MM.1S (cell line): ENCODE measurements around the gene UBE2E1.

Source experiments
- DNase-seq: peaks from one replicate; pipeline ENCODE4 v3.0.0-alpha.2; 2015
- H2AFZ ChIP-seq: fragments of 300-600 bp; sonication (generic); 2 replicates; pipeline ENCODE4 v1.6.0; 2016; ENCODE audit warnings: antibody characterized with exemption, low read length
- H3F3A ChIP-seq: fragments of 300-600 bp; sonication (generic); 2 replicates; pipeline ENCODE4 v1.6.1; 2016; ENCODE audit warnings: mild to moderate bottlenecking, antibody characterized with exemption, low read length, moderate library complexity, mixed read lengths; ENCODE audit not compliant: insufficient read depth
- H3K27ac ChIP-seq: fragments of 300-600 bp; sonication (generic); 2 replicates; pipeline ENCODE4 v1.5.1; 2016; ENCODE audit warnings: mild to moderate bottlenecking, low read length
- H3K27me3 ChIP-seq: fragments of 300-600 bp; sonication (generic); replicated peaks from 2 replicates; pipeline ENCODE4 v1.6.0; 2016; ENCODE audit warnings: low read length; ENCODE audit not compliant: insufficient read depth
- H3K36me3 ChIP-seq: fragments of 300-600 bp; sonication (generic); replicated peaks from 2 replicates; pipeline ENCODE4 v1.6.1; 2016; ENCODE audit warnings: mild to moderate bottlenecking, low read length, mixed read lengths; ENCODE audit not compliant: insufficient read depth
- H3K4me1 ChIP-seq: fragments of 300-600 bp; sonication (generic); 2 replicates; pipeline ENCODE4 v1.6.1; 2016; ENCODE audit warnings: low read length, mixed read lengths
- H3K4me2 ChIP-seq: fragments of 300-600 bp; sonication (generic); 2 replicates; pipeline ENCODE4 v1.6.0; 2016; ENCODE audit warnings: low read depth, low read length
- H3K4me3 ChIP-seq: fragments of 300-600 bp; sonication (generic); 2 replicates; pipeline ENCODE4 v1.5.1; 2016; ENCODE audit warnings: low read length, mixed read lengths
- H3K79me2 ChIP-seq: fragments of 300-600 bp; sonication (generic); 2 replicates; pipeline ENCODE4 v1.6.1; 2016; ENCODE audit warnings: mixed run types, low read length, mixed read lengths
- H3K9ac ChIP-seq: fragments of 300-600 bp; sonication (generic); 2 replicates; pipeline ENCODE4 v1.6.1; 2016; ENCODE audit warnings: low read length, mixed read lengths
- H3K9me2 ChIP-seq: fragments of 300-600 bp; sonication (generic); replicated peaks from 2 replicates; pipeline ENCODE4 v1.6.1; 2016; ENCODE audit warnings: mild to moderate bottlenecking, low read length, mixed read lengths; ENCODE audit not compliant: insufficient read depth
- H3K9me3 ChIP-seq: fragments of 300-600 bp; sonication (generic); replicated peaks from 2 replicates; pipeline ENCODE4 v1.6.1; 2016; ENCODE audit warnings: mild to moderate bottlenecking, low read length, mixed read lengths; ENCODE audit not compliant: insufficient read depth
- H4K20me1 ChIP-seq: fragments of 300-600 bp; sonication (generic); 2 replicates; pipeline ENCODE4 v1.6.1; 2016; ENCODE audit warnings: mild to moderate bottlenecking, low read length, moderate library complexity, mixed read lengths; ENCODE audit not compliant: insufficient read depth
- CTCF ChIP-seq: fragments of 300-600 bp; sonication (generic); IDR thresholded peaks from 2 replicates; pipeline ENCODE4 v1.5.1; 2016; ENCODE audit warnings: antibody characterized with exemption, low read length, mixed read lengths
- EZH2 ChIP-seq: fragments of 300-600 bp; sonication (generic); optimal IDR thresholded peaks from 2 replicates; pipeline ENCODE3; 2017; ENCODE audit warnings: low read depth, mild to moderate bottlenecking, antibody characterized with exemption, low read length, mixed read lengths
- EZH2phosphoT487 ChIP-seq: fragments of 300-600 bp; sonication (generic); IDR thresholded peaks from 2 replicates; pipeline ENCODE4 v1.6.1; 2018; ENCODE audit warnings: antibody characterized with exemption, low read length

The UBE2E1 gene

GRCh38 chr3:23913873-23914743 lies 108.4 kb downstream of the UBE2E1 start:
- H3K79me2 ChIP-seq, result peaks cover 27% of the 10 kb centered on the region
- DNase-seq, result peak; percentile 74
- no peak for TF ChIP-seq CTCF
- H3K27me3 ChIP-seq, result peaks cover 8% of the 10 kb centered on the region
- H2AFZ ChIP-seq, result no peak overlapping the region
- H3F3A ChIP-seq, result peaks cover 35% of the 10 kb centered on the region
- H3K4me2 ChIP-seq, result peak overlapping the region; percentile 38; the same call in 1 of the 2 replicates
- H3K4me1 ChIP-seq, result peaks cover 36% of the 10 kb centered on the region
- no peaks in the 10 kb centered on the region for H3K9me2 ChIP-seq
- 0 out of 2 replicates have a peak overlapping the region, but pooled peaks have one; percentile 12 for H3K9ac ChIP-seq
- H3K9me3 ChIP-seq, result no peaks in the 10 kb centered on the region
- H3K27ac ChIP-seq, result peak overlapping the region; percentile 56; the same call in 1 of the 2 replicates
- H3K4me3 ChIP-seq, result no peak overlapping the region
- peaks cover 11% of the 10 kb centered on the region; the same call in 1 of the 2 replicates for H3K36me3 ChIP-seq
- peaks cover 14% of the 10 kb centered on the region for H4K20me1 ChIP-seq

GRCh38 chr3:23915537-23916108 lies 109.9 kb downstream of the UBE2E1 start:
- no peak for DNase-seq
- Histone ChIP-seq H2AFZ (no peak overlapping the region), H3K9me2 (no peaks in the 10 kb centered on the region), H3K79me2 (peaks cover 27% of the 10 kb centered on the region), H3K4me1 (peaks cover 36% of the 10 kb centered on the region), H3K27me3 (peaks cover 8% of the 10 kb centered on the region), H3K4me3 (no peak overlapping the region), H4K20me1 (peaks cover 19% of the 10 kb centered on the region), H3K36me3 (peaks cover 11% of the 10 kb centered on the region; the same call in 1 of the 2 replicates), H3K27ac (no peak overlapping the region), H3F3A (peaks cover 42% of the 10 kb centered on the region), H3K9ac (no peak overlapping the region), H3K4me2 (peak overlapping the region; percentile 97; the same call in 1 of the 2 replicates), H3K9me3 (no peaks in the 10 kb centered on the region)
- TF ChIP-seq EZH2, result no peak
- TF ChIP-seq CTCF, result no peak
- TF ChIP-seq EZH2phosphoT487, result no peak

- no peaks in the 10 kb centered on the region for H3K9me2 ChIP-seq
- H4K20me1 ChIP-seq, result peaks cover 19% of the 10 kb centered on the region
- no peak overlapping the region; the same call in 1 of the 2 replicates for H3K27ac ChIP-seq
- TF ChIP-seq CTCF, result no peak
- TF ChIP-seq EZH2phosphoT487, result no peak
- no peak for TF ChIP-seq EZH2
- peak overlapping the region; percentile 100 for H3K4me3 ChIP-seq
- H2AFZ ChIP-seq, result peak overlapping the region; percentile 89
- peak overlapping the region; percentile 71 for H3K9ac ChIP-seq
- H3K4me1 ChIP-seq, result peaks cover 36% of the 10 kb centered on the region
- H3K79me2 ChIP-seq, result peaks cover 27% of the 10 kb centered on the region
- peaks cover 14% of the 10 kb centered on the region; the same call in 1 of the 2 replicates for H3K36me3 ChIP-seq
- DNase-seq, result no peak
- no peaks in the 10 kb centered on the region for H3K9me3 ChIP-seq
- H3F3A ChIP-seq, result peaks cover 48% of the 10 kb centered on the region
- peak overlapping the region; percentile 97 for H3K4me2 ChIP-seq
- H3K27me3 ChIP-seq, result peaks cover 8% of the 10 kb centered on the region
Observed at GRCh38 chr3:23916152-23916885, 110.6 kb downstream of the UBE2E1 start.
